Neuronal stem cell (in vitro differentiated cells): ENCODE results near the gene P2RX7.

ENCODE experiments used
- DNase-seq: peaks from one replicate; pipeline ENCODE4 v3.0.0-alpha.2; 2013; ENCODE audit warnings: low spot score
- H2AFZ ChIP-seq: one replicate; pipeline ENCODE4 v1.6.1; 2013; ENCODE audit warnings: mild to moderate bottlenecking, low read length, inconsistent platforms
- H2AK5ac ChIP-seq: 2 replicates; pipeline ENCODE4 v1.6.1; 2013; ENCODE audit warnings: low read depth, mild to moderate bottlenecking, inconsistent platforms, low read length, moderate library complexity, mixed read lengths
- H2BK120ac ChIP-seq: 2 replicates; pipeline ENCODE4 v1.6.1; 2013; ENCODE audit warnings: low read depth, mild to moderate bottlenecking, inconsistent platforms, low read length, moderate library complexity, mixed read lengths
- H2BK12ac ChIP-seq: one replicate; pipeline ENCODE4 v1.6.1; 2013; ENCODE audit warnings: low read length, inconsistent platforms
- H2BK15ac ChIP-seq: 2 replicates; pipeline ENCODE4 v1.6.1; 2013; ENCODE audit warnings: mild to moderate bottlenecking, low read length, inconsistent platforms, mixed read lengths
- H2BK5ac ChIP-seq: one replicate; pipeline ENCODE4 v1.6.1; 2013; ENCODE audit warnings: inconsistent platforms, mild to moderate bottlenecking, low read length, moderate library complexity
- H3K14ac ChIP-seq: one replicate; pipeline ENCODE4 v1.6.1; 2013; ENCODE audit warnings: low read length, inconsistent platforms
- H3K18ac ChIP-seq: 2 replicates; pipeline ENCODE4 v1.6.1; 2013; ENCODE audit warnings: low read length, inconsistent platforms
- H3K23ac ChIP-seq: 2 replicates; pipeline ENCODE4 v1.6.1; 2013; ENCODE audit warnings: low read depth, mild to moderate bottlenecking, mixed read lengths, low read length, inconsistent platforms; ENCODE audit not compliant: poor library complexity
- H3K27ac ChIP-seq: replicated peaks from 3 replicates; pipeline ENCODE4 v1.5.1; 2013; ENCODE audit warnings: low read length, inconsistent platforms
- H3K27me3 ChIP-seq, 3 experiments: 2 replicates each; pipeline ENCODE4 v1.6.1; 2013; ENCODE audit warnings: low read length in 3 of 3, mild to moderate bottlenecking in 2 of 3, inconsistent platforms in 1 of 3, low read depth in 1 of 3, mixed read lengths in 1 of 3, moderate library complexity in 1 of 3; ENCODE audit not compliant: control insufficient read depth in 3 of 3, insufficient read depth in 3 of 3
- H3K36me3 ChIP-seq, 2 donors: replicated peaks in 1 of 2; 2 replicates each; pipeline ENCODE4 v1.6.1; 2013; ENCODE audit warnings: low read length in 2 of 2; ENCODE audit not compliant: control insufficient read depth in 2 of 2, insufficient read depth in 2 of 2
- H3K4ac ChIP-seq: 2 replicates; pipeline ENCODE4 v1.6.1; 2013; ENCODE audit warnings: inconsistent platforms, mild to moderate bottlenecking, low read length, moderate library complexity
- H3K4me1 ChIP-seq, 2 donors: 1 replicate in 1 of 2; 2 replicates in 1 of 2; pipeline ENCODE4 v1.6.1; 2013; ENCODE audit warnings: low read length in 2 of 2, low read depth in 1 of 2; ENCODE audit not compliant: control insufficient read depth in 2 of 2, insufficient read depth in 1 of 2
- H3K4me2 ChIP-seq: one replicate; pipeline ENCODE4 v1.6.1; 2013; ENCODE audit warnings: mild to moderate bottlenecking, low read length, inconsistent platforms; ENCODE audit not compliant: insufficient read depth, poor library complexity, severe bottlenecking
- H3K4me3 ChIP-seq, 2 donors: 2 replicates each; pipeline ENCODE4 v1.5.1; 2013; ENCODE audit warnings: low read length in 2 of 2, mild to moderate bottlenecking in 2 of 2, inconsistent platforms in 1 of 2, moderate library complexity in 1 of 2
- H3K79me1 ChIP-seq: one replicate; pipeline ENCODE4 v1.6.1; 2013; ENCODE audit warnings: low read depth, mild to moderate bottlenecking, inconsistent platforms, low read length, moderate library complexity
- H3K9ac ChIP-seq: one replicate; pipeline ENCODE4 v1.6.1; 2013; ENCODE audit warnings: mild to moderate bottlenecking, low read depth, low read length, inconsistent platforms; ENCODE audit not compliant: poor library complexity
- H3K9me3 ChIP-seq, 2 donors: replicated peaks in 1 of 2; 2 replicates each; pipeline versions ENCODE3 to v1.6.1; 2013; ENCODE audit warnings: low read length in 2 of 2, mild to moderate bottlenecking in 2 of 2, inconsistent platforms in 1 of 2, low read depth in 1 of 2, mixed read lengths in 1 of 2, moderate library complexity in 1 of 2; ENCODE audit not compliant: control insufficient read depth in 2 of 2, insufficient read depth in 1 of 2
- H4K8ac ChIP-seq: one replicate; pipeline ENCODE4 v1.6.1; 2013; ENCODE audit warnings: low read depth, mild to moderate bottlenecking, inconsistent platforms, low read length, moderate library complexity
- H4K91ac ChIP-seq: one replicate; pipeline ENCODE4 v1.6.1; 2013; ENCODE audit warnings: low read length, low read depth, mild to moderate bottlenecking, inconsistent platforms; ENCODE audit not compliant: poor library complexity
- WGBS, 2 donors: extraction: QIAGEN DNeasy Blood & Tissue Kit; methylation state at CpG; one replicate each; pipeline ENCODE4 v1.1.7; 2013; ENCODE audit warnings: missing lambda C conversion rate in 2 of 2, mixed read lengths in 1 of 2; ENCODE audit not compliant: insufficient read length in 2 of 2, insufficient replicate concordance in 1 of 2; ENCODE audit errors: extremely low coverage in 2 of 2; 5-methylcytosine and 5-hydroxymethylcytosine counted together

The P2RX7 gene

DNA sequence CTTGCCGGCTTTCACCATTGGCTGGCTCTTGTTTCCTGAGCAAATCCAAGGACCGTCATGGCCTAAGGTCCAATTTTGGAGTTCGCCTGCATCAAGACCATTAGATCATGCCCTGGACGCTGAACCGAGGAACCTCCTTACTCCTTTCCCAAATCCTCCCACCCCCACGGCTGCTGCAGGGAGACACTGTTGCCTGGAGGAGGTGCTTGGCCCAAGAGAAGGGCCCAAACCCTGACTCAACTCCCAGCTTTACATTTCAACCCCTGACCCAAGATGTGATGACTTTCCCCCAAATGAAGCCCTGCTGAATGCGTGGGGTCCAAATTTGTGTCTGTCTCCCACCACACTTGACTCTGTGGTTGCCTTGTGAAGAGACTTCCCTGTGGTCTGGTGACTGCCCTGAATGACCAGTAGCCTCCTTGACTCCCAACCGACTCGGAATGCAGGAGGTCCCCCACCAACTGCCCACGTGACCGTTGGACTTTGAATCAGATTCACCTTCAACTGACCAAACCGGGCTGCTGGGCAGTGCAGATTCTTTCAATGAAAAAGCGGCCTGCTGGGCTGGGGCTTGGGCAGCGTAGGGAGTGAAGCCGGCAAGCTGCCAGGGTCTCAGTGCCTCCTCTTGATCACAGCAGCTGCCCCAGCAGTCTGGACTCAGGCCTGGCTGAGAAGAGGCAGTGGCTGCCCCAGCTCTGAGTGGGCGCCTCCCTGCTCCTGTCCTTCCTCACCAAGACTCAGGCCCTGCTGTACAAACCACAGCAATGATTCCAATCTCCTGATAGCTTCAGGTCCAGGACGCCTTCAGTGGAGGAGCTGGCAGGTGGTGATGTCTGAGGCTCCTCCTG lies 46.9 kb upstream of the P2RX7 start:
- Histone ChIP-seq H2BK12ac (no peak overlapping the region), H3K36me3 (no peaks in the 10 kb centered on the region), H3K79me1 (no peaks in the 10 kb centered on the region), H3K4me2 (no peak overlapping the region), H3K4me3 (no peak overlapping the region), H3K14ac (no peak overlapping the region), H4K8ac (no peak overlapping the region), H3K9ac (no peak overlapping the region), H3K18ac (no peak overlapping the region), H3K4ac (no peak overlapping the region), H2AK5ac (no peak overlapping the region), H4K91ac (no peak overlapping the region), H2BK5ac (no peak overlapping the region), H3K23ac (no peak overlapping the region), H3K4me1 (peaks cover 0 to 9% of the 10 kb centered on the region in 2 donors), H3K27ac (no peak overlapping the region), H2BK120ac (no peak overlapping the region), H3K9me3 (peaks cover 0 to 3% of the 10 kb centered on the region in 2 donors), H2BK15ac (no peak overlapping the region), H2AFZ (peak overlapping the region; percentile 60), H3K27me3 (peaks cover 0 to 11% (median 0%) of the 10 kb centered on the region in 3 experiments)
- DNase-seq: no peak
- WGBS, 2 donors: no CpG with 5 or more reads among the region's 17 CpGs

DNA sequence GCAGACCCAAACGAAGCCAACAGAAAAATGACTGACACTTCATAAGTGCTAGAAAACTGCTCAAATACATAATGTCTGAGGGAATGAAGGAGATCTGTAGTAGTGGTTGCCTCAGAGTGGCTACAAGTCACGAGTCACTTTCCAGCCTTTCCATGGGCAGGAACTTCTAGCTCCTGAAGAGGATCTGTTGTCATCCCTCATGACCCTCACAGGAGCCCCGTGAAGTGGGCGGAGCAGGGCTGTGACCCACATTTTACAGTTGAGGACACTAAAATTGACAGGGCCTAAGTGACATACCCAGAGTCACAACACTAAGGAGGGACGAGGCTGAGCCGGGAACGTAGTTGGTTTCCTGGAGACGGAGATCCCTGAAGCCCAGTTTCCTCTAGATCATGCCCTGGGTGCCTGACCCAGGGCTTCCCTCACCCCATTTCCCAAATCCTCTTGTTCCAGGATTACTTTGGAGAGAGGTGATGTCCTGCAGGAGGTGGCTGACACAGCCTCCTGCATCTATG lies 45.8 kb upstream of the P2RX7 start:
- H2BK5ac ChIP-seq: no peak overlapping the region
- no peak overlapping the region for H4K91ac ChIP-seq
- no peak overlapping the region for H3K27ac ChIP-seq
- no peak overlapping the region for H2AFZ ChIP-seq
- peaks cover 0 to 11% (median 0%) of the 10 kb centered on the region in 3 experiments for H3K27me3 ChIP-seq
- WGBS, 2 donors: no CpG with 5 or more reads among the region's 8 CpGs
- DNase-seq: no peak
- H2AK5ac ChIP-seq: no peak overlapping the region
- no peak overlapping the region for H3K4ac ChIP-seq
- peaks cover 0 to 16% of the 10 kb centered on the region in 2 donors for H3K4me1 ChIP-seq
- H3K23ac ChIP-seq: no peak overlapping the region
- H3K79me1 ChIP-seq: no peaks in the 10 kb centered on the region
- H3K9me3 ChIP-seq: peaks cover 0 to 3% of the 10 kb centered on the region in 2 donors
- H3K4me3 ChIP-seq: no peak overlapping the region
- no peak overlapping the region for H3K14ac ChIP-seq
- H3K9ac ChIP-seq: no peak overlapping the region
- H2BK15ac ChIP-seq: no peak overlapping the region
- no peaks in the 10 kb centered on the region for H3K36me3 ChIP-seq
- no peak overlapping the region for H3K4me2 ChIP-seq
- no peak overlapping the region for H2BK120ac ChIP-seq
- H3K18ac ChIP-seq: no peak overlapping the region
- no peak overlapping the region for H2BK12ac ChIP-seq
- H4K8ac ChIP-seq: no peak overlapping the region

DNA sequence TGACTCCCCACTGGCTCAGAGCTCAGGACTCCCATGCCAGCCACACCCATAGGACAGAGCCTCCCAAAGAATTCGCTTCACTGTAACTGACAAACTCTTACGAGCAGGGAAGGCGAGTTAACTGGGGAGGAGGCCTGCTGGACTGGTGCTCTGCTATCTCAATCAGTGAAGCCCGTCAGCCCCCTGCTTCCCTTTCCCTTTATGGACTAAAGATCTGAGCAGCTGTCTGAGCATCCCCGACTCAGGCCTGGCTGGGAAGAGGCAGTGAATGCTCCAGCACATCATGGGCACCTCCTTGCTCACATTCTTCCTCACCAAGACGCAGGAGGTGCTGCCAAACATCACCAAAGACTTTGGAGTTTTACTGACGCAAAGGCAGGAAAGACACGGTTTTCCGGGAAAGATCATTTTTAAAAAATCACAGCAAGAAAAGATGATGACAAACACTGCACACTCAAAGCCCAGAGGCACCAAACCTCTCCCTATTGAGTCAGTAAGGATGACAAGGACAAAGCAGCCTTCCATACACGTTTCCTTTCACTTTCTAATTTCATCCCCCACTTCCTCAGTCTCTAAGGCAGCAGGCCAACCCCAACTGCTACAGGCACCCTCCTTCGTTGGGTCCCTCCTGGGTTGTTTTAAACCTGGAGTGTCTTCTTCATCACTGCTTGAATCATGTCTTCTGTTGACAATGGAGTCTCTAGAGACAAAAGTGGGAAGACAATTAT lies 45.0 kb upstream of the P2RX7 start:
- Histone ChIP-seq H3K79me1 (no peaks in the 10 kb centered on the region), H3K9me3 (peaks cover 0 to 3% of the 10 kb centered on the region in 2 donors), H3K4ac (no peak overlapping the region), H2AFZ (no peak overlapping the region), H3K18ac (no peak overlapping the region), H3K4me2 (no peak overlapping the region), H3K27me3 (peaks cover 0 to 11% (median 0%) of the 10 kb centered on the region in 3 experiments), H3K27ac (no peak overlapping the region), H4K8ac (no peak overlapping the region), H3K4me1 (peaks cover 0 to 16% of the 10 kb centered on the region in 2 donors), H3K9ac (no peak overlapping the region), H2BK12ac (no peak overlapping the region), H3K4me3 (no peak overlapping the region), H3K23ac (peak overlapping the region; percentile 8), H3K14ac (no peak overlapping the region), H3K36me3 (no peaks in the 10 kb centered on the region), H2AK5ac (peak overlapping the region; percentile 50), H2BK120ac (no peak overlapping the region), H2BK15ac (no peak overlapping the region), H2BK5ac (no peak overlapping the region), H4K91ac (no peak overlapping the region)
- no peak for DNase-seq
- WGBS, 2 donors: no CpG with 5 or more reads among the region's 11 CpGs

DNA sequence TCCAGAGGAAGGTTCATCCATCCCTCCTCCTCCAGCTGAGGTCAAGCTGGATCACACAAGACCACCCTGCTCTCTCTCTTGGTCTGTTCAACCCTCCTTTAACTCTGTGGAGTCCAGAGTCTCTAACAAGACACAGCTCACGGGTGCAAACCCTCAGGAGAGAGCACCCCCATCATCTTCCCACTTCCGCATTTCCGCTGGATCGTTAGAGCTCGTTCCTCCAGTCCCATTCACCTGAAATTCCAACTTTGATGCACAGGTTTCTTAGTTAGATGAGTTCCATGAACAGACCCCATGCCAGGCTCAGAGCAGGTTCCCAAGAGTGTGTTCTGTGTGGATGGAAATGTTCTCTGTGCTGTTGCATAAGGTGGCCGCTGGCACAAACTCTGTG lies 44.5 kb upstream of the P2RX7 start:
- H3K23ac ChIP-seq: no peak overlapping the region
- H3K4ac ChIP-seq: no peak overlapping the region
- no peak for DNase-seq
- no peak overlapping the region for H2BK15ac ChIP-seq
- H3K4me2 ChIP-seq: no peak overlapping the region
- H3K4me3 ChIP-seq: no peak overlapping the region
- H4K8ac ChIP-seq: no peak overlapping the region
- H2AK5ac ChIP-seq: no peak overlapping the region
- no peaks in the 10 kb centered on the region for H3K36me3 ChIP-seq
- peaks cover 0 to 16% of the 10 kb centered on the region in 2 donors for H3K4me1 ChIP-seq
- H3K27me3 ChIP-seq: peaks cover 0 to 11% (median 0%) of the 10 kb centered on the region in 3 experiments
- H3K79me1 ChIP-seq: no peaks in the 10 kb centered on the region
- no peak overlapping the region for H3K9ac ChIP-seq
- H3K9me3 ChIP-seq: peaks cover 0 to 3% of the 10 kb centered on the region in 2 donors
- H3K27ac ChIP-seq: no peak overlapping the region
- no peak overlapping the region for H3K14ac ChIP-seq
- H2BK120ac ChIP-seq: no peak overlapping the region
- no peak overlapping the region for H2BK12ac ChIP-seq
- H2BK5ac ChIP-seq: no peak overlapping the region
- H2AFZ ChIP-seq: no peak overlapping the region
- WGBS, 2 donors: no CpG with 5 or more reads among the region's 6 CpGs
- H4K91ac ChIP-seq: no peak overlapping the region
- no peak overlapping the region for H3K18ac ChIP-seq
